GM18498 (cell line): Measurements from ENCODE around the gene HRH4.

Experiments
- ATAC-seq: cut with Tn5 transposase; IDR thresholded peaks from one replicate; pipeline ENCODE4 v1.9.1; 2021; ENCODE audit warnings: mild to moderate bottlenecking, moderate library complexity; ENCODE audit not compliant: unreplicated experiment

Gene HRH4

GRCh38 chr18:24504401-24504800 lies 44.0 kb downstream of the HRH4 start:
- ATAC-seq = no peak

GRCh38 chr18:24506175-24506574 lies 45.7 kb downstream of the HRH4 start:
- ATAC-seq = no peak

- ATAC-seq = no peak
Measured at GRCh38 chr18:24509435-24509834, 49.0 kb downstream of the HRH4 start.

- ATAC-seq = peak; percentile 86
Measured at GRCh38 chr18:24514439-24514838, 54.0 kb downstream of the HRH4 start.

GRCh38 chr18:24515721-24516120 lies 55.3 kb downstream of the HRH4 start:
- no peak for ATAC-seq

GRCh38 chr18:24516261-24516660 lies 55.8 kb downstream of the HRH4 start:
- ATAC-seq = no peak

- ATAC-seq = no peak
Measured at GRCh38 chr18:24517554-24517953, 57.1 kb downstream of the HRH4 start.

GRCh38 chr18:24518596-24518995 lies 58.2 kb downstream of the HRH4 start:
- no peak for ATAC-seq
